Mucosa of gallbladder (tissue), 1 donor: ENCODE data around the gene DCTN3. TPM values are rescaled to one million over a fixed set of nuclear protein-coding genes. Genes with fewer than 3 reads are reported as not detected.
"Not testable (repeated sequence)": the region's sequence is repeated elsewhere in the genome, so short reads cannot be mapped to it uniquely, and the experiment has no call there.

Experiments
- DNase-seq: peaks from one replicate; pipeline ENCODE4 v3.0.0-alpha.2; 2020; ENCODE audit warnings: low spot score
- total RNA-seq: library from RNA; stranded (reverse); gene quantifications from one replicate; pipeline ENCODE4 v1.2.1, GENCODE V29; 2021
- donor health status: DM: no; HTN: no; CAD: no.

Gene DCTN3
- total RNA-seq, 1 donor from 2014 or later: 81.9 TPM

DNA sequence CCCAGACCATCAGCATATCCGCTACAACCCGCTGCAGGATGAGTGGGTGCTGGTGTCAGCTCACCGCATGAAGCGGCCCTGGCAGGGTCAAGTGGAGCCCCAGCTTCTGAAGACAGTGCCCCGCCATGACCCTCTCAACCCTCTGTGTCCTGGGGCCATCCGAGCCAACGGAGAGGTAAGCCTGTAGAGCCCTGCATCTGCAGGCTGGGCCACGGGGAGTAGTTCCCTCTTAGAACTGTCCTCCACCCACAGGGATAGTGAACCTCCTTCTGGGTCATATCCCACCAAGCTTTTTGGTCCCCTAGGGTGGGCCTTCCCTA lies 26.7 kb upstream of the DCTN3 start:
- DNase-seq: no peak

DNA sequence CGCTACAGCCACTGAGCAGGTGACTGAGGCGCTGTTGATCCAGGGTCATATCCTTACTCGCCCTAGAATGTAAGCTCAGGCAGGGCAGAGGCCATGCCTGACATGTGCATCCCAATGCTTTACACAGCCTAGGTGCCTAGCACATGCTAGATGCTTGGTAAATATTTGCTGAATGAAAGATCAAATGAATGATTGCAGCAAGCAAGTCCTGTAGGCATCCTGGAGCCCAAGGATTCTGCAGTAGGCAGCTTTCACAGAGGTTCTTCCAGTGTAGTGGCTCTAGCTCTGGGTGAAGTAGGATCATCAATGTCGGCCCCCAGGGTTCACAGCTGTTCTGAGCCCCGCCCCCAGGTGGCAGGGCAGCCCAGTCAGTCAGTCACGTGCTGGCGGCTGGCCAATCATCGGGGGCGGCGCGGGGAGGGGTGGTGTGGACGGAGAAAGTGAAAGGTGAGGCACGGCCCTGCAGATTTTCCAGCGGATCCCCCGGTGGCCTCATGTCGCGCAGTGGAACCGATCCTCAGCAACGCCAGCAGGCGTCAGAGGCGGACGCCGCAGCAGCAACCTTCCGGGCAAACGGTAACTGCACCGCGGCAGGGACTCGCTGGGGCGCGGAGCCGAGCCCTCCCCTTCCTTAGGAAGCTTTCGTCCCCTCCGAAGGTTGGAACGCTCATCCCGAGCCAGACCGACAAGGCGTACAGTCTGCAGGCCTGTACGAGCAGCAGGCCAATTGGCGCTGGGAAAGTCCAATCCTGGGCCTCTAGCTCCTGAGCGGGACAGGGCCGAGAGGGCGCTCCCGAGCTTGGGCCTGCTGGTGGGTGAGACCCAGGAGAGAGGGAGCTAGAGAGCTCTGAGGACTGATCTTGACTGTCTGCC lies 26.2 kb upstream of the DCTN3 start, which contains the start of gene GALT:
Gene GALT (plus strand): TSS at position 465 of the 873 bp plus-strand sequence. CDS start 30 bp downstream, at position 495.
- peak; percentile 95 for DNase-seq

DNA sequence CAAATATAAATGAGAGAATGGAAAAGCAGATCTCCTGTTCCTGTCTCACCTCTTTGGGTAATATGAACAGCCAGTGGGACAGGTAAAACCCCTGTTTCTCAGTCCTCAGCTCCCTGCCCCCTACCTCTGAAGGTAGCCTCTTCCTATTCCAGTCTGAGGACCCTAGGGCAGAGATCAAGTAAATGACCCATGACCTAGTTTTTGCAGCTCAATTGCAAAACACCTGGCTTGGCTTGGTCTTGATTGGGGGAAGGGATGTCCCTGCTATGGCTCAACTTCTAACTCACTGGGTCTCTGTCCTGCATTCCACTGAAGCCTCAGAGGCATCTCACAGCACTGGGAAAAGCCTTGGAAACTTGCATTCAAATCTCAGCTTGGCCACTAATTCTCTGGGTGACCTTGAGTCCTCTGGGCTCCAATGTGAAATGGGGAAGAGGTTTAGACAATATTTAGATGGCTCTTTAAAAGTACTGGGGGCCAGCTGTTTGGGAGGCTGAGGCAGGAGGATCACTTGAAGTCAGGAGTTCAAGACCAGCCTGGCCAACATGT lies 24.5 kb upstream of the DCTN3 start:
- no peak for DNase-seq

DNA sequence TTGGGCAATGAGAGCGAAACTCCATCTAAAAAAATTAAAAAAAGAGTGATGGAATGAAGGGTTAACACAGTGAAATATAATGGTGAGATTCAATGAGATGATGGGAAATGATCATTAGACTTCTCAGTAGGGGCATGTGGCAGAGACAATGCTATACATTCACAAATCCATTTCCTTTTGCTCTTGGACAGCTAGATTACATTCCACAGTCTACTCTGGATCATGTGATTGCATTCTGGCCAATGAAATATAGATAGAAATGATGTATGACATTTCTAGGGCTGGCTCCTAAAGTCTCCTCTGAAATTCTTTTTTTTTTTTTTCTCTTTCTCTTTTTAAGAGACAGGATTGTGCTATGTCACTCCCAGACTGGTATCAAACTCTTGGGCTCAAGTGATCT lies 22.4 kb upstream of the DCTN3 start:
- DNase-seq: no peak

DNA sequence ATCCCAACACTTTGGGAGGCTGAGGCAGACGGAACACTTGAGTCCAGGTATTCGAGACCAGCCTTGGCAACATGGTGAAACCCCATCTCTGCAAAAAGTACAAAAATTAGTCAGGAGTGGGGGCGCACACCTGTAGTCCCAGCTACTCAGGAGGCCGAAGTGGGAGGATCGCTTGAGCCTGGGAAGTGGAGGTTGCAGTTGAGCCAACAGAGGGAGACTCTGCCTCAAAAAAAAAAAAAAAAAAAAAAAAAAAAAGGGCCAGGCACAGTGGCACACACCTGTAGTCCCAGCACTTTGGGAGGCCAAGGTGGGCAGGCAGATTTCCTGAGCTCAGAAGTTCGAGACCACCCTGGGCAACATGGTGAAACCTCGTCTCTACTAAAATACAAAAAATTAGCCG lies 19.0 kb upstream of the DCTN3 start:
- DNase-seq: not testable (repeated sequence)

DNA sequence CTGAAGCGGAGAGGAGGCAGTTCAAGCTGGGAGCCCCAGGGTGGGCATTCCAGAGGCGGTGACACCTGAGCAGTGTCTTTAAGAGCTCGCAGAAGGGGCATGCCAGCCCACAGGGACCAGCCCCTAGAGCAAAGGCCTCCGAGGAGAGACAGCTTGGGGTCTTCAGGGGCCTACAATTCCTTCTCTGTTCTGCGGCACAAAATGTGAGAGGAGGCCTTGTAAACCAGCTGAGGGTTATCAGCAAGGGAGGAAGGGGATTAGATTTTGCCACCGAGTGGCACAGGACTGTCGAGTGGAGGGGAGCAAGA lies 17.8 kb upstream of the DCTN3 start:
- no peak for DNase-seq

DNA sequence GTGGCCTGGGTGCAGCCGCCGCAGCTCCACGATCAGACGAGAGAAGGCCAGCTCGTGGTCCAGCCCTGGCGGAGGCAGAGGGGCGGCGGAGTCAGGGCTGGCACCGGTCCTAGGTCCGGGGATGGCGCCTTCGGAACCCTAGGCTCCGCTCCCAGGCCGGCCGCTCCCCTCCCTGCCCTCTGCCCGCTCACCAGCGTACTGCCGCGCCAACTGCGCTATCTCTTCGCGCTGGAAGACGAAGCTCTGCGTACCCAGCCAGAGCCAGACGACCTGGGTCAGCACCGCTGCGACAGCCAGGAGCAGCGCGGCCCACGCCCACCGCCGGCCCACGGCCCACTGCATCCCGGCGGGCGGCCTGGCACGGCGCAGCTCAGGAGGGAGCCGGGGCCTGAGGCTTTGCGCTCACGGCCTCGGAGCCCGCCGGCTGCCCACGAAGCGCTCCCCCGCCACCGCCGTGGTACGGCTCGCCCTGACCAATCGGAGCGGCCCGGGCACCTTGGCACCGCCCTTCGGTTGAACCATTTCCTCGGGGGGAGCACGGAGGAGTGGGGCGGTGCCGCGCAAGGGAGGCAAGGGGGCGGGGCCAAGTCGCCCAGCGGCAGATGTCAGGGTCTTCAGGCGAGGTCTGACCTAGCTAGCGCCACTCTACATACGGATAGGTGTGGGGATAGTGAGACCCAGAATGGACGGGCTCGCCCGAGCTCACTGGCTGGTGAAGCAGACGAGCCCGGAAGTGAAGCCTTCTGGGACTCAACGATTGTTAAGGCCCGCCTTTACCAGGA lies 17.3 kb upstream of the DCTN3 start, which contains the start of gene SIGMAR1:
Gene SIGMAR1 (minus strand): TSS at position 432 of the 782 bp plus-strand sequence. CDS start 90 bp downstream, at position 342.
- DNase-seq: peak; percentile 94

DNA sequence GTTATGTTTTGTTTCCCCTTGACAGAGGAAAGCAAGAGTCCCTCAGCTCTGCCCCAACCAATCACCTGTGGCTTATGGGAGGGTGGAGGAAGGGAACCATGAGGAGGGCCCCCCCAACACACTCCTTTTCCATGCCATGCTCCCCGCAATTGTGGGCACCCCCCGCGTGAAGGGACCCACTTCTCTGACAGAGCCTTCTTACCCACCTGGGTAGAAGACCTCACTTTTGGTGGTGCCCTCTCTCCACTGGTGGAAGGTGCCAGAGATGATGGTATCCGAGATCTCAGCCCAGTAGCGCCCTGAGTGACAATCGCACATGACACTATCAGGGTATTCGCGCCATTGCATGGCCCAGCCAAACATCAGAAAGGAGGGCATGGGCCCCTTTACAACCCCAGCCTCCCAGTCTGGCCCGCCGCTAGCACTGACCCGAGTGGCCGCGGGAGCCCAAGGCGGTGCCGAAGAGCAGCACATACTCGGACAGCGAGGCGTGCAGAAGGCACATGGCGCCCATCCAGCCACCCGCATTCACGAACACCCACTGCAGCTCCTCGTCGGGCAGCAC lies 16.6 kb upstream of the DCTN3 start:
- DNase-seq: no peak

DNA sequence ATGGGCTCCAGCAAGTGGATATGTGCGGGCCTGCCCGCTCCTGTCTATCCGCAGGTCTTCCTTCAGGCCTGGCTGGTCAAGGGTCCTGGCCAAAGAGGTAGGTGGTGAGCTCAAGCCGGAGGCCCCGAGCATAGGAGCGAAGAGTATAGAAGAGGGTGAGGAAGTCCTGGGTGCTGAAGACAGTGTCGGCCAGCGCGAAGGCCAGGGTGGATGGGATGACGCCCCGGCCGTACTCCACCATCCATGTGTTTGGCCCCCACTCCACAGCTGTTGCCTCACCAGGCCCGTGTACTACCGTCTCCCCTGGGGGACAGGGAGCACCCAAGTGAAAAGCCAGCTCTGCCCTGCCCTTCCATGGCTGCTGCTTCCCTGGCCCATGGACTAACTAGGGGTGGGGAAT lies 15.3 kb upstream of the DCTN3 start:
- no peak for DNase-seq

DNA sequence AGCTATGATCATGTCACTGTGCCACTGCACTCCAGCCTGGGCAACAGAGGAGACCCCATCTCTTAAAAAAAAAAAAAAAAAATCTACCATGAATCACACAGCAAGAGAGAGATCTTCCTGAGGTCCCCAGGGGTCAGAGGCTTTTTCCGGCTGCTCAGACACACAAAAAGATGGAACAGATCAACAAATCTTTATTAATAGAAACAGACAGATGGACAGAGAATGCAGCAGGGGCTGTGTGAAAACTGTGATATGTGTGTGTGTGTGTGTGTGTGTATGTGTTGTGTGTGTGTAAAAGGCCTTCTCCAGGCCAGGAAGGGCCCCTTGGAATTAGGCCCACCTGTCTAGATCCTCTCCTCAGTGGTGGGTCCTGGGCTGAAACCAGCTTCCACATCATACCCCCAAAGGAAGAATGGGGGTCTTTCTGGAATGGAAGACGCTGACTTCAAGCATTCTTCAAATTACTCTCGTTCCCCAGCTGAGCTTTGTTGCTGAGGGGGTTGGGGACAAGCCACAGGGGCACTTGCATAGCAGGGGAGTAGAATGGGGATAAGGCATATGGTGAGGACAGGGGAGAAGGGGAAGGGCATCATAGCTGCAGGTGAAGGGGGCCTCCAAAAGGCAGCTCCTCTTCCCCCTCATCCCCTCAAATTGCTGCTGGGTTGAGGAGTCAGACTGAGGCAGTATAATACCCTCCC lies 14.4 kb upstream of the DCTN3 start:
- no peak for DNase-seq

DNA sequence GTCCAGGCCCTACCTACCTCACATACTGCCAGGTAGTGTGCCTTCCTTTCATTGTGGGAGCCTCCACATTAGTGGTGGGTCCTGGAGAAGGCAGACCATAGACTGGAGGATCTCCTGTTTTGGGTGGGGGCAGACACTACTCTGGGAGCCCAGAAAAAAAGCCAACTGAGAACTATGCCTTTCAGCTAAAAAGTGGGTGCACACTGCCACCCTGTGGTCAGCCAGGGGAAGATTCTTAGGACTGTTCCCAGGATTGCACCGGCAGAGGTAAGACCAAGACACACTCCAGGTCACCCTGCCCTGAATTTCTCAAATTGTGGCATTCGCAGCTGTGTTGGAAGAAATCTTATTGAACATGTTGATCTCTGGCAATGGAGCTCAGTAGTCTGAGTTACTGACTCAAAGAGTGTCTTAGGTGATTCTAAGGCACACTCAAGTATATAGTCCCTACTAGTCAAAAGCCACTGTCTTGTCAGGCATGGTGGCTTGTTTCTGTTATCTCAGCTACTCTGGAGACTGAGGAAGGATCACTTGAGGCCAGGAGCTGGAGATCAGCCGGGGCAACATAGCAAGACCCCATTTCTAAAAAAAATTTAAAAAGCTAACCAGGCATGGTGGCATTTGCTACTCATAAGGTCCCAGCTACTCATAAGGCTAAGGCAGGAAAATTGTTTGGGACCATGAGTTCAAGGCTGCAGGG lies 13.7 kb upstream of the DCTN3 start:
- peak; percentile 61 for DNase-seq

DNA sequence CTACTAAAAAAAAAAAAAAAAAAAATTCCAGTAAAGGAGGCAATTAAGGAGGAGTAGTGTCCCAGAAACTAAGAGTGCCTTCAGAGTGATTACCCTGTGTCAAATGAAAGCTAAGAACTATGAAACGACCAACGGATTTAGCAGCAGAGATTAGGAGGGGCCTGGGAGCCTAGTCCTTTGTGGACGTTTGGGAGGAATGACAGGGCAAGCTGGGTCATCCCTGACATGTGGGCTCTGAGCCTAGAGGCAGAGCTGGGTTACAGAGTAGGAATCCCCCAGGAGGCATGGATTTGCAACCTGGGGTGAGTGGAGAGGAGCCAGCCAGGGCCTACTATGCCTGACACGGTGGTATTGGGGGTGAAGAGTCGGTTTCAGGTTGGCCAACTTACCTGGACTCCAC lies 12.9 kb upstream of the DCTN3 start:
- no peak for DNase-seq

DNA sequence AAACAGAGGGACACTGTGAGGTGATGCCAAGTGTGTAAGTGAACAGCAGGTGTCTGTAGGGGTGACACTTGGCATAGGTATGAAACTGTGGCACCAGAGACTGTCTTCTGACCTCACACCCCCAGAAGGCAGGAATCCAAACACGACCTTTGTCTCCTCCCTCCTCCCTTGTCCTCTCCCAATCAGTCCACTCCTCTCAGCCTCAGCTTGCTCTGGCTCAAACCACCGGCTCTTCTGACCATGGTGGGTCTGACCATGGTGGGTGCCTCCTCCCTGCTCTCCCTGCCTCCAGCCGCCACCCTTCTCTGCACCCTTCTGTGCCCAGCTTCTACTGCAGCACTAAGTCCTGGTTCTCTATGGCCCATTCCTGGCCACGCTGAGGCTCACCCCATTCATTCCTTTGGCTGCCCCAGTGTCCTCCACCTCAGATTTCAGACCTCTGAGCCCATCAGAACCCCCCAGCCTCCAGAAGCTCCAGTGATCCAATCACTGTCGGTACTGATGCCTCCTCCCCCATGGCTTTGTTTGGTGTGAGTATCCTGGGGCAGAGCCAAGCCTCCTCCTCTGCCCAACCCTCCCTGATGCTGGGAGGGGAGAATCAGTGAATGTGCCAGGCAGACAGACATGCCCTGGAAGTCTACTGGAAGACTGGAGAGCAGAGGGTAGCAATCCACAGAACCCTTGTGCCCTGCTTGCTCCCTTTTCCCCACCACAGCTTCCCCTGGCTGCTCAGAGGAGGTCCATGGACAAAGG lies 10.3 kb upstream of the DCTN3 start:
- DNase-seq: no peak

DNA sequence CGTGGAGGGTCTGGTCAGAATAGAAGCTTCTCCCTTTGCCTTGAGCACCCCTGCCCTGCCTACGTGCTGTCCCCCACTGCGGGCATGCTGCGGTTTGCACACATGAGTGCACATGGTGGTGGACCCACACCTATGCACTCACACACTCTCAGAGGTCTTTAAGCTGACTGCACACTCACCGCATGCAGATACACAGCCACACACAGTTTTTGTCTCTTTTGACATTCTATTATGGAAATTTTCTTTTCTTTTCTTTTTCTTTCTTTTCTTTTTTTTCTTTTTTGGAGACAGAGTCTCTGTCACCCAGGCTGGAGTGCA lies 9.2 kb upstream of the DCTN3 start:
- no peak for DNase-seq

DNA sequence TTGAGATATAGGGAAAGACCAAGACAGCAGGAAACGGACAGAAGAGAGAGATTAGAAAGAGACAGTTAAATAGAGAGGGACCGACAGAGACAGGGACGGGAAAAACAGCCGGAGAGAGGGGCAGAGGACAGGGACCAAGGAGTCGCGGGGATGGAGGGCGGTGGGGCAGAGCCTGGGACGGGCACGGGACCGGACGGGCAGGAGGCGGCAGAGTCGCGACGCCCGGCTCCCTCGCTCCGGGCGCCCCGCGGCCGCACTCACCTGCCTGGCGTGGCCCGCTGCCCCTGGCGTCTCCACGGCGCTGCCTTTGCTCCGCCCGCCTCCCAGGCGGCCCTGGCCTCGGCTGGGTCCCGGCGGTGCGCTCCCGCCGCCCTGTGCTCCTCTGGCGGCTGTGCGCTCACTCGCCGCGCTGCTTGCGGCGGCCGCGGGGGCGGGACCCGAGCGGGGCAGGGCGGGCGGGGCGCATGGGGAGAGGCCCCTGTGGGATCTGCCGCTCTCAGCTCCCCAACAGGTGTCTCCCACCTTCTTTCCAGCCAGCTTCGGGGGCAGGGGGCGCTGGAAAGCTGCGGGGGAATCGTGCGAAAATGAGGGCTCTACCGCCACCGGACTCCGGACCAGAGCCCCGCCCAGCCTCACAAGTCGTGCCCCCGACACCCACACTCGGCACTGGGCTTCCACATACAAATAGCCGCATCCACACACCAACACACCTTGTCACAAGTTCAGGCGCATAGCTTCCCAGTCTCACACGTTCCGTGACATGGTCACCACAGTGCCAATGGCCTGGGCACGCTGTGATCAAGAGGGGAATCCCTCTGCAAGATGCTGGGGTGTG lies 8.6 kb upstream of the DCTN3 start, which contains the start of gene ARID3C:
Gene ARID3C (minus strand): TSS at position 411 of the 835 bp plus-strand sequence. CDS start 1,052 bp downstream, outside the sequence.
- DNase-seq: no peak

DNA sequence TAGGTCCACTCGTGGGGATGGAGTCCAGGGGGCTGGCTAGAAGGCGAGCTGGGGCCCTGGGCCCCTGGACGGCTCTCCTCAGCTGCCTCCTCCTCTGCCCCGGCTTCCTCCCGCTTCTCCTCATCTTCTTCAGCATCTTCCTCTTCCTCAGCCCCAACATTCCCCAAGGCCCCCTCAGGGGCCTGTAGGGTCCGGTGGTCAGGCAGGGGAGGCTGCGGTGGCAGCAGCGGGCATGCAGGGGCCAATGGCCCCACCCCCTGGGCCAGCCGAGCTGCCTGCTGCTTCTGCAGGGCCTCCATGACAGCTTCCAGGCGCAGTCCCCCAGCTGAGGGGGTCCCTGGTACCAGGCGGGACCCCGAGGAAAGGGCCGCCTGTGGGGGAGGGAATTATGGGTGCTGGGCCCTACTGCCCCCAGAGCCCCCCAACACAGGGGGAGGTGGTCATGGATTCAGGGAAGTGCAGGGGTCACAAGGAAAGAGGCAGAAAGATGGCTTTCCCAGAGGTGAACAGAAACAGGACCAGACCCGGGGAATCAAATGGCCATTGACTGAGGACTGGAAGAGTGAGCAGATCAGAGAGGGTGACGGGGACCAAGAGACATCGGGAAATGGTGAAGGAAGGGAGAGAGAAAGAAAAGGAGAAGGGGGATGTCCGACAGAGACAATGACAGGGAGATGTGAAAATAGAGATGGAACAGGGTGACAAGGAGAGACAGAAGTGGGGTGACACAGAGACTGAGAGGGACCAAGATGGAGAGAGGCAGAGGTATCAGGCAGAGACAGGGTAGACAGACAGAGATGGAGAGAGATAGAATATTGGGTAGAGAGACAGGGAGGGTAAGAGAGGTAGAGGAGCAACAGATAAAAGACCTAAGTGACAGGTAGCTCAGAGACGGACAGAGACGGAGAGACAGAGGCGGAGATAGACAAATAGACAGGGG lies 7.7 kb upstream of the DCTN3 start:
- no peak for DNase-seq

DNA sequence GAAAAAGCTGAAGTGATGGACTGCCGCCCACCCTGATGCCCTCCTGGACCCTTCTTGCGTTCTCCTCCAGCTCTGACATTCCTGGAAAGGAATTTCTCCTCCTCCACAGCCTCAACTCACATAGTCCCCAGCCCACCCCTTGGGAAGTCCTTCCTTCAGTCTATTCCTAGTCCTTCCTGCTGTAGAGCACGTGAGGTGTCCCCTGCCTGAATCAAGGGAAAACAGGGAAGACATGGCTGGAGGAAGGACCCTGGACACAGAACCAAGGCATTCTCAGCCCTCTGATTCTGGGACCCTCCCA lies 4.8 kb upstream of the DCTN3 start:
- DNase-seq: no peak

DNA sequence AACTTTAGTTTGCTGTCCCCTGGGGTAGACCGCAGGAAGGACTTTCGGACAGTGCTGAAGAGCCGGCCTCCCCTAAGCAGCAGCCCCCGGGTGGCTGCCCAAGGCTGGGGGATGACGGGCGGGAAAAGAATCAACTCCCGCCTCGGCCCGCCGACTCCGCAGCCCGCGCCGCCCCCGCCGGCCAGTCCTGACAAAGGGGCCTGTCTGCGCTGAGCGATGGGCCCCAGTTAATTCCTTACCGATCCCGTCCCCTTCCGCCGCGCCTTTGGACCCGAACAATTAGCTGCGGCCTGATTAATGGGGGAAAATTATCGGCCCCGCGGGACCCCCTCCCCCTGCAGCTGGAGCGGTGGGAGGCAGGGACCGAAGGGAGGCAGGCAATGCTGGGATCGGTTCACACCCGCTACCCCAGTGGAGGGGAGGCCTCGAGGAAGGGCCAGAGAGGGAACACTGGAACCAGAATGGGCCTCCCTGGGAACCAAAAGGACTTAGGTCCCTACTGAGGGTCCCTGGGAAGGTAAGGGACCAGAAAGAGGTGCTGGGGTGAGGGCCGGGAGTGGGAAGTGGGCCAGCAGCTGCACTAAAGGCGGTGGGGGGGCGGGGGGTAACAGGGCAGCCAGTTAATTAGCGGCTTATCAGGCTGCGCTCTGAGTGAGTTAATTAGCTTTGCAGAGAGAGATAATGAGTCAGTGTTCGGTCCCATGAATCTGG lies 4.3 kb upstream of the DCTN3 start:
- no peak for DNase-seq
